GM19193 (cell line): Measurements from ENCODE around the gene SLC37A1.

Experiments
- POLR2A ChIP-seq: IDR thresholded peaks from 4 replicates; pipeline ENCODE4 v1.6.1; 2011; ENCODE audit not compliant: insufficient read depth, insufficient read length; ENCODE audit errors: extremely low read depth

SLC37A1 gene

DNA sequence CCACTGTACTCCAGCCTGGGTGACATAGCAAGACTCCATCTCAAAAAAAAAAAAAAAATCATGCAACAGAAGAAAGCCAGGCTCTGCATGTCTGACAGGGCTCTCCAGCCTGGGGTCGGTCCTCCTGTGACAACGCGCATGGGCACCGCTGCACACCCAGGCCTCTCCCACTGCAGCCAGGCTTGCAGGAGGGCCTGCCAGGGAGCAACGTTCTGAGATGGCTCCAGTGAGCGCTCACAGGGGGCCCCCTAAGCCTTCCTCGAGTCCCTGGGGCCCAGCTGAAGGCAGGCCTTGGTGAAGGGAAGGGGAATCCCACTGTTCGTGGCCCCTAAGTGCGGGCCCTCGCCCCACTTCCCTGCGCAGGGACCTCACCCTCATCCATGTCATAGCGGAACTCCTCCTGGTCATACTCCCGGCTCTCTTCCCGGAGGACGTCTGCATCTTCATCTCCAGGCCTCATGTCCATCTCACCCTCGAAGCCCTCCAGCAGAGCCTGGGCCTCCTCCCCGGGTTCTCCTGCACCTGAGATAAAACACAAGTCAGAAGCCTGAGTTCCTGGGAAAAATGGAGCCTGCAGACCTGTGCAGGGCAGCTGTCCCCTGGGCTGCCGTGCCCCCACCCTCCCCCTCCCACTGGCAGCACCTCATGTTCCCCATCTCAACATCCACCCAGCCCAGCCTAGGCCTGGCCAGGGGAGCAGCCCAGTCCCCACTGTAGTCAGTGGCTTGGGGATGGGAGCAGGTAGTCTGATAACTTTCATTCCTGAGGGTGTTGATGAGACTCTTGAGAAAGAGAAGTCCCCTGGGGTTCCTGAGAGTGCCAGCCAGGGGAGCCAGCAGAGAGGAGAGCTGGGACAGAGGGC, 37.9 kb upstream of the SLC37A1 start:
- TF ChIP-seq POLR2A: no peak

DNA sequence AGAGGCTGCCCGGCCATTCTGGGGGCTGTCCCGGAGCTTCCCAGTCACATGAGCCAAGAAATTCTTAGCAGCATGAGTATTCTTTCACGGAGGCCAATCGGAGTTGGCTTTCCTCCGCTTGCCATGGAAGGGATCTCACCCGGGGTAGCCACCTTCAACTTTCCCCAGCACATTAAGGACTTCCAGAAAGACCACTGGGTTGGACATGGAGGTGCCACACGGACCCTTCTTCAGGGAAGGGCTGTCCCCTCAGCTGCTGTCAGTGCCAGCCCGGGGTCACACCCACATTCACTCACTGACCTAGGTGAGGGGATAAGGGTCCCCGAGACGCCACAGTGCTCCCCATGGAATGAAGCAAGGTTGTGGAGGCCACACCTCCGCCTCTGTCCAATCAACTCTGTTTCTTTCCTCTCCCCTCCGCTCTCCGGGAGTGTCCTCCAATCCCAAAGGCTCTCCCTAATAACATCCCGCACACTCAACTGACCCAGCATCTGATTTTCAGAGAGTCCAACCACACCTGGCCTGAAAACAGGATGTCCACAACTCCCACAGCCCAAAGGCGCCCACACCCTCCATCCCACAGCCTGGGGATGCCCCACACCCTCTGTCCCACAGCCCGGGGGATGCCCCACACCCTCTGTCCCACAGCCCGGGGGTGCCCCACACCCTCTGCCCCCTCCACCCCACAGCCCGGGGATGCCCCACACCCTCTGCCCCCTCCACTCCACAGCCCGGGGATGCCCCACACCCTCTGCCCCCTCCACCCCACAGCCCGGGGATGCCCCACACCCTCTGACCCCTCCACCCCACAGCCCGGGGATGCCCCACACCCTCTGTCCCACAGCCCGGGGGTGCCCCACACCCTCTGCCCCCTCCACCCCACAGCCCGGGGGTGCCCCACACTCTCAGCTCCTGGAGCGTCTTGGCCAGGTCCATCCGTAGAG, 37.0 kb upstream of the SLC37A1 start:
- no peak for TF ChIP-seq POLR2A

DNA sequence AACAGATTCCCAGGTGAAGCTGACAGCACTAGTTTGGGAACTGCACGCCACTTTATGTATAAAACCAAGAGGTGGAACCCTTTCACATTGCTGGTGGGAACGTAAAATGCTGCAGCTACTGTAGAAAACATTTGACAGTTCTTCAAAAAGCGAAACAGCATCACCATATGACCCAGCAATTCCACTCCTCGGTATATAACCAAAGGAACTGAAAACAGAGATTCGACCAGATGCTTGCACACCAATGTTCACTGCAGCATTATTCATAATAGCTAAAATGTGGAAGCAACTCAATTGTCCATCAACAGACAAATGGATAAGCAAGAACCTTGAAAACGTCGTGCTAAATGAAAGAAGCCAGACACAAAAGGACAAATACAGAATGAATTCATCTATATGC, 35.1 kb upstream of the SLC37A1 start:
- no peak for TF ChIP-seq POLR2A

DNA sequence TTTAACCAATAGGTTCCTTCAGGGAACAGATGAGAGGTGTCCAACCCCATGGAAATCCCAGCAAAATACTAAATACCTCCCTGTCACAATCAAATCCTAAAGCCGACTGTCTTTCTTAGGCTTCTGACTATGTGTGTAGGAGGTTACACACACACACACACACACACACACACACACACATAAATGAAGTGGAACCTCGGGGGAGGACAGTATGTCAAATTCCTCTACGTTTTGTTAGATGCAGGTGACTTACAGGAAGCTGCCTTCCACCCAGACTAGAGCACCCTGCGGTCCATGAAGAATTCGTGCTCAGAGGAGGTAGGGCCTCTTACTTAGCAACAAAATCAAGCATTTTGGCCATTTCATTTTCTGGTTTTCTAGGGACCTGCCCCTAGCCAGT, 34.1 kb upstream of the SLC37A1 start:
- no peak for TF ChIP-seq POLR2A

DNA sequence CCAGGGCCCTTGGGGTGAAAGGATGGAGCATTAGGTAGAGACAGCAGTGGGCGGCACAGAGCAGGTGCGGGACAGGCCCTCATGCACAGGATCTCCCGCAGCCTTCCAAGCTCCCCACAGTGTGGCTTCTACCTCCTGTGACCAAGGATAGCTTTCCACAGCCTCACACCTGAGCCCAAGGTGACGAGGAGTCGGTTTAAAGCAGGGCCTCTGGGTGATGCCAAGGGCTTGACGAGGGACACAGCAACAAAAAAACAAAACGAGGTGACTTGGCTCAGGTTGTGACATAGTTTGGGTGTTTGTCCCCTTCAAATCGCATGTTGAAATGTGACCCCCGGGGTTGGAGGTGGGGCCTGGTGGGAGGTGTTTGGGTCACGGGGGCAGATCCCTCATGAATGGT, 32.9 kb upstream of the SLC37A1 start:
- no peak for TF ChIP-seq POLR2A

DNA sequence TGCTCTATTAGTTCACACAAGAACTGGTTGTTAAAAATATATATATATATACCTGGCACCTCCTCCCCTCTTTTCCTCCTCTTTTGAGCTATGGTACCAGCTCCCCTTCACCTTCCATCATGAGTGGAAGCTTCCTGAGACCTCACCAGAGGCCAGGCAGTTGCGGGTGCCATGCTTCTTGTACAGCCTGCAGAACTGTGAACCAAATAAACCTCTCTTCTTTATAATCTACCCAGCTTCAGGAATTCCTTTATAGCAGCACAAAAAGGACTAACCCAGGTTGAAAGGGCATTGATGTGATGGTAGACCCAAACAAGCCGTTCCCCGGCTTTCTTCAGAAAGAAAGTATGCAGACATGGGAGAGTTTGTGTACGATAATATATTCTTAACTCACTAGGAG, 32.5 kb upstream of the SLC37A1 start:
- no peak for TF ChIP-seq POLR2A

DNA sequence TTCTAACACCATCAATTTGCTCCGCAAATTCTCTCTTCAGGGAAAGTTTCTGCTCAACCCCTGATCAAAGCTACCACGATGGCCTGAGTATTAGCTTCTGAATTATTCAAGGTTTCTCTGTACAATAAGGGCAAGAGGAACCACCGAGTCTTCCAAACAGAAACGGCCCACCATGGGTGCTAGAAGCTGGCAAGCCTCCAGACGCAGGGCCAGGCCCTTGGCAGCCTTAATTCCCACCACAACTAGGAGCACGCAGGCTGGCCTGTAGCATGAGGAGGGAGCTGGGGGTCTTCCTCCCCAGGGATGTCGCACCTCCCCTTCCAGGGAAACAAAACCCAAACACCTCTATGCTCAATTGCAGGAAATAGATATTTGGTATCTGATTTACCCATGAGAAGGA, 28.7 kb upstream of the SLC37A1 start:
- TF ChIP-seq POLR2A: no peak

DNA sequence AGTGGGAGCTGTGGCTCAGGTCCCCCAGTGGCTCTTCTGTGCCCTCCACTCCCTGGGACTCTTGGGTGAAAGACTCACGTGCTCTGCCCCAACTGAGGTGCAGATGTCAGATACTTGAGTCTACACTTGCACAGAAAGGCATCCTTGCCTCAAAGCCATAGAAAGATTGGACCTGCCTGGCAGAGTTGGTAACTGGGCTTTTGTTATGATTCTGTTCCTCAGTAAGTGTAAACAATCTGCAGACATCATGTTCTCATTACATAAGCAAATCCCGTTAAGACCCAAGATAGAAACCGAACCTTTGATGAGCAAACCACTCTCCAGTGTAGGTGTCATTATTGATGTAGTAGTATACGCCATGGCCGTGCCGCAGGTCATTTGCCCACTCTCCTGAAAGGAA, 27.6 kb upstream of the SLC37A1 start:
- TF ChIP-seq POLR2A: no peak

DNA sequence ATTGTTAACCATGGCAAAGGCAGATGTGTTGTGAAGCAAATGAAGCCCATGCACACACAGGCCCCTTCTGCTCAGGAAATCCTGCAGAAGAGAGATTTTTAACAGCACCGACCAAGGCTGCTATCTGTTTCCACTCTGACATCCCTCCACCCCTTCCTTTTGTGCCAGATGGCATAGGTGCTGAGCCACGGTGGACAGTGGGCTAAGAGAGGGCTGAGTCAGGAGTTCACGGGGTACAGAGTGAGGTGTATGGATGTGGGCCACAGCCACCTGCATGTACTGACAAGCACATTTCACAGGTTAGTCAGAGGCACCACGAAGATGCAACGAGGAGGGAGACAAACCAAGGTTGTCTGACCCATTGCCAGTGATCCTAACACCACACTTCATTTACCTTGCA, 27.1 kb upstream of the SLC37A1 start:
- TF ChIP-seq POLR2A: no peak

DNA sequence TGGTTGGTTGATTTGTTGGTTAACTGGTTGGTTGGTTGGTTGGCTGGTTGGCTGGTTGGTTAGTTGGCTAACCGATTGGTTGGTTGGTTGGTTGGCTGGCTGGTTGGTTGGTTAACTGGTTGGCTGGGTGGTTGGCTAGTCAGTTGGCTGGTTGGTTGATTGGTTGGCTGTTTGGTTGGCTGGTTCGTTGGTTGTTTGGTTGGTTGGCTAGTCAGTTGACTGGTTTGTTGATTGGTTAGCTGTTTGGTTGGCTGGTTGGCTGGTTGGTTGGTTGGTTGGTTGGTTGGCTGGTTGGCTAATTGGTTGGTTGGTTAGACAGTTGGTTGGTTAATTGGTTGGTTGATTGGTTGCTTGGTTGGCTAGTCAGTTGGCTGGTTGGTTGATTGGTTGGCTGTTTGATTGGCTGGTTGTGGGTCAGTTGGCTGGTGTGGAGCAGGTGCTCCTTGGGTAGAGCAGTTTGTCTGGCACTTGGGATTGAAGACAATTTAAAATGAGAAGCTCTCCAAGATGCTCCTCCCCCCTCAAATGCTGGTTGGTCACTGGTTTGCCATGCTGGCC, 24.6 kb upstream of the SLC37A1 start:
- no peak for TF ChIP-seq POLR2A

DNA sequence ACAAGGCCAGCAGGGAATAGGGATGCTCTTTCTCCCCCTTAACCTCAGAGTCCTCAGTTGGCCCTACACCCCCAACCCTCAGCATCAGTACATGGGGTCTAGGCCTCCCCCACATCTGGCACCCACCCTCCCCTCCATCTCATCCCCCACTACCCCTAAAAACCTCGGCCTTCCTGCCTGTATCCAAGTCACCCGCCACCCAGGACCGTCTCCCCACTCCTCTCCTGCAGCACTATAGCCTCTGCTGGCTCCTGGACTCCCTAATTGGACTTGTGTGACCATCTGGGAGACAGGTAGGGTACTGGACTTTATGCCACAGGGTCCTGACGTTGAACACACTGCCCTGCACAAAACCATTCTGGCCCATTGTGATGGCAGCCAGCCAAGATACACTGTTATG, 23.7 kb upstream of the SLC37A1 start:
- no peak for TF ChIP-seq POLR2A

DNA sequence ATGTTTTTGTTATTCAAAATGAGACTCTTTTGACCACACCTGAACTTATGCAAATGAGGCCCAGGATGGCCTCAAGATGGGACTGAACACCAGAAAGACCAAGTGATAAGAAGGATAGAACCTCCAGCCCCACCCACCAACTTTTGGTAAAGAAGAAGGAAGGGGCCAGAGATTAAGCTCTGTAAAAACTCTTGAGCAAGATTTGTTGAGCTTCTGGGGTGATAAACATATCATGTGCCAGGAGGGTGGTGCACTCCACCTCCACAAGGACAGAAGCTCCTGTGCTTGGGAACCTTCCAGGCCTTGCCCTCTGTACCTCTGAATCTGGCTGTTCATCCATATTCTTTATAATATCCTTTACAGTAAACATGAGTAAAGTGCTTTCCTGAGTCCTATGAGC, 22.9 kb upstream of the SLC37A1 start:
- TF ChIP-seq POLR2A: no peak

DNA sequence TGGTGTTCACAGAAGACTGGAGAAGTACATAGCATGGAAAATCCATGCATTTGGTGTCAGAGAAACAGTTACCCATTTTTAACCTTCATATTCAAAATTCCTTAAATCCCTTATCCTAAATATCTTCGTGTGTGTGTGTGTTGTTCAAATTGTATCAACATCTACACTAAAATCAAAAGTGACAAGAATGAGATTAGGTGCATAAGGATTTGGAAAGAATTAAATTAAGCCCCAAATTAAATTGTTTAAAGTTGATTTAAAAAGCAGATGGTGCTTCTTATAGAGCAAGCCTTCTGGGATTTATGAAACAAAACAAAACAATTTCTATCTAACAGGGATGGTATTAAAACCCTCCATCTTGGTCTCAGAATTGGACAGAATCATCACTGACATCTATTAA, 22.3 kb upstream of the SLC37A1 start:
- TF ChIP-seq POLR2A: no peak

DNA sequence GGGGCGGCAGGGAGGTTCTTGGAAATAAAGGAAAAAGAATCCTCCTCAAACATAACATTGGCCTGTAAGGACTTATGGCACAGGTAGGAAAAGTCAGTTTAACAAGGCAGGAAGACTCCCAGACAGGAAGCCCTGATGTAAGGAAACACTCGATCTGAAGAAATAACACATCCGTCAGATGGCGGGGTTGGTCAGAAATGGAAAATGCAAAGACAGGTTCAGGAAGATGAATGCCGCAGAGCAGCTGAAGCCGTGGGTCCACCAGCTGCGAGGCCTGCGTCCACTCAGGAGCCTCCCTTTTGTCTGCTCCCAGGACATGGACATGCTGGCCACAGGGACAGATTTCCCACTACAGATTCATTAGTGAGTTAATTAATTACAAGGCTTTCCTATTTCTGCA, 21.5 kb upstream of the SLC37A1 start:
- TF ChIP-seq POLR2A: no peak
